Measurements from ENCODE around the gene EAPP. TPM values are rescaled to one million over a fixed set of nuclear protein-coding genes. Genes with fewer than 3 reads are reported as not detected.

EAPP gene
- total RNA-seq, 4 donors from 2014 or later: 31.6 to 52.5 (median 43.7) TPM

- Histone ChIP-seq H3K4me1 (no peaks in the 10 kb centered on the region), H3K27ac (no peak overlapping the region), H3K4me3 (no peak overlapping the region), H3K27me3 (no peaks in the 10 kb centered on the region), H3K9me3 (no peaks in the 10 kb centered on the region), H3K36me3 (no peaks in the 10 kb centered on the region)
- TF ChIP-seq, protein P1, sequence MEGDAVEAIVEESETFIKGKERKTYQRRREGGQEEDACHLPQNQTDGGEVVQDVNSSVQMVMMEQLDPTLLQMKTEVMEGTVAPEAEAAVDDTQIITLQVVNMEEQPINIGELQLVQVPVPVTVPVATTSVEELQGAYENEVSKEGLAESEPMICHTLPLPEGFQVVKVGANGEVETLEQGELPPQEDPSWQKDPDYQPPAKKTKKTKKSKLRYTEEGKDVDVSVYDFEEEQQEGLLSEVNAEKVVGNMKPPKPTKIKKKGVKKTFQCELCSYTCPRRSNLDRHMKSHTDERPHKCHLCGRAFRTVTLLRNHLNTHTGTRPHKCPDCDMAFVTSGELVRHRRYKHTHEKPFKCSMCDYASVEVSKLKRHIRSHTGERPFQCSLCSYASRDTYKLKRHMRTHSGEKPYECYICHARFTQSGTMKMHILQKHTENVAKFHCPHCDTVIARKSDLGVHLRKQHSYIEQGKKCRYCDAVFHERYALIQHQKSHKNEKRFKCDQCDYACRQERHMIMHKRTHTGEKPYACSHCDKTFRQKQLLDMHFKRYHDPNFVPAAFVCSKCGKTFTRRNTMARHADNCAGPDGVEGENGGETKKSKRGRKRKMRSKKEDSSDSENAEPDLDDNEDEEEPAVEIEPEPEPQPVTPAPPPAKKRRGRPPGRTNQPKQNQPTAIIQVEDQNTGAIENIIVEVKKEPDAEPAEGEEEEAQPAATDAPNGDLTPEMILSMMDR (IDR thresholded peaks at IDR 0.05): no peak
- TF ChIP-seq POLR2AphosphoS5 (IDR thresholded peaks at IDR 0.05): no peak
- TF ChIP-seq EP300 (IDR thresholded peaks at IDR 0.05): no peak
- TF ChIP-seq POLR2A (IDR thresholded peaks at IDR 0.05): no peak
- WGBS: 78% methylated on average over 6 of the region's 6 CpGs
- DNase-seq (ENCODE audit: low spot score in 2 of 2): no peak
Observed at GRCh38 chr14:34472706-34473279, 66.7 kb downstream of the EAPP start.

- Histone ChIP-seq H3K9me3 (no peaks in the 10 kb centered on the region), H3K4me1 (no peaks in the 10 kb centered on the region), H3K4me3 (no peak overlapping the region), H3K27ac (no peak overlapping the region), H3K36me3 (no peaks in the 10 kb centered on the region), H3K27me3 (no peaks in the 10 kb centered on the region)
- no peak for DNase-seq (ENCODE audit: low spot score in 2 of 2)
- TF ChIP-seq, protein P1 (IDR thresholded peaks at IDR 0.05): no peak
- TF ChIP-seq EP300 (IDR thresholded peaks at IDR 0.05) (no peak), POLR2A (IDR thresholded peaks at IDR 0.05) (no peak), POLR2AphosphoS5 (IDR thresholded peaks at IDR 0.05) (no peak)
Observed at GRCh38 chr14:34470319-34470718, 69.2 kb downstream of the EAPP start.

DNA sequence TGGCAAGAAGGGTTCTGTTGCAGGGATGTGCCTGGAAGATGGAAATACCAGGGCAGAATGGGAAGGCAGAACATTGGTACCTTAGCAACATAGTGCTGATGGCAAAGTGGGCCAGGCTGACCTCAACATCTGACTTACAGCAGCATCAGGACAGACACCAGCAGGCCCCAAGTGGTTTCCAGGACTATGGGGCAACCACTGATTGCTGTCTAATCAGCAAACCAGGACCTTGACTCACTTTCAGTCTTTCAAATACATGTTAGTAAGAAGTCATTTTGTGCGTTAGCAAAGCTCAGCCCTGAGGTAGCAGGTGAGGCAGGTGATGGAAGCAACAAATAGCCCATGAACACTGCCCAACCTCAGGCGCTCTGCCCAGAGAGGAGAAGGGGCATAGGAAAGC is 72.8 kb downstream of the EAPP start:
- WGBS: 92% methylated on average over 2 of the region's 2 CpGs
- no peak for DNase-seq (ENCODE audit: low spot score in 2 of 2)
- Histone ChIP-seq H3K36me3 (no peaks in the 10 kb centered on the region), H3K4me1 (peaks cover 6% of the 10 kb centered on the region), H3K4me3 (no peak overlapping the region), H3K27me3 (no peaks in the 10 kb centered on the region), H3K27ac (no peak overlapping the region), H3K9me3 (no peaks in the 10 kb centered on the region)
- no peak for TF ChIP-seq EP300 (IDR thresholded peaks at IDR 0.05)
- TF ChIP-seq, protein P1 (IDR thresholded peaks at IDR 0.05): no peak
- no peak for TF ChIP-seq POLR2AphosphoS5 (IDR thresholded peaks at IDR 0.05)

Other genes with a start within 250 kb of the EAPP start
- 10 to 100 TPM; 18.6 to 31.5 (median 28.1) TPM for gene SPTSSA, start 77.5 kb downstream of the EAPP start, total RNA-seq
- 10 to 100 TPM; 51.7 to 89.1 (median 70.9) TPM for gene SNX6, start 90.4 kb upstream of the EAPP start, total RNA-seq
- 10 to 100 TPM in 2 of 4 donors, 1 to 10 TPM in 2; 3.7 to 23.9 (median 8.7) TPM for gene CFL2, start 174.9 kb upstream of the EAPP start, total RNA-seq